Loucy (cell line): ENCODE data around the gene MIPEP.

ENCODE experiments used
- H2AFZ ChIP-seq: fragments of 200-600 bp; sonication (generic); 2 replicates; pipeline ENCODE4 v1.6.0; 2016; ENCODE audit warnings: antibody characterized with exemption, mild to moderate bottlenecking, low read length, moderate library complexity
- H3F3A ChIP-seq: fragments of 200-600 bp; 2 replicates; pipeline ENCODE4 v1.6.0; 2016; ENCODE audit warnings: antibody characterized with exemption, low read depth, mild to moderate bottlenecking
- H3K27me3 ChIP-seq: fragments of 200-600 bp; sonication (generic); 2 replicates; pipeline ENCODE4 v1.6.1; 2014; ENCODE audit warnings: low read length, mild to moderate bottlenecking; ENCODE audit not compliant: insufficient read depth, poor library complexity, severe bottlenecking
- H3K36me3 ChIP-seq: fragments of 200-600 bp; sonication (generic); 2 replicates; pipeline ENCODE4 v1.6.1; 2016; ENCODE audit warnings: low read length; ENCODE audit not compliant: insufficient read depth
- H3K4me1 ChIP-seq: fragments of 200-600 bp; sonication (generic); 2 replicates; pipeline ENCODE4 v1.5.1; 2014; ENCODE audit warnings: low read length, mild to moderate bottlenecking; ENCODE audit not compliant: insufficient read depth, poor library complexity, severe bottlenecking
- H3K4me2 ChIP-seq: fragments of 200-600 bp; sonication (generic); 2 replicates; pipeline ENCODE4 v1.6.0; 2014; ENCODE audit warnings: antibody characterized with exemption, low read length, low read depth, mild to moderate bottlenecking; ENCODE audit not compliant: poor library complexity, severe bottlenecking
- H3K4me3 ChIP-seq: fragments of 200-600 bp; sonication (generic); 2 replicates; pipeline ENCODE4 v1.5.1; 2014; ENCODE audit warnings: low read length, mild to moderate bottlenecking, mixed read lengths; ENCODE audit not compliant: poor library complexity, severe bottlenecking
- H3K79me2 ChIP-seq: fragments of 200-600 bp; sonication (generic); 2 replicates; pipeline ENCODE4 v1.6.1; 2014; ENCODE audit warnings: low read length; ENCODE audit not compliant: insufficient read depth
- H3K9ac ChIP-seq: fragments of 200-600 bp; sonication (generic); 2 replicates; pipeline ENCODE4 v1.6.0; 2014; ENCODE audit warnings: mild to moderate bottlenecking, low read depth, low read length, moderate library complexity; ENCODE audit not compliant: poor library complexity, severe bottlenecking
- H3K9me2 ChIP-seq: fragments of 200-600 bp; sonication (generic); replicated peaks from 2 replicates; pipeline ENCODE4 v1.6.1; 2016; ENCODE audit warnings: low read depth, low read length, mixed read lengths
- H3K9me3 ChIP-seq: fragments of 200-600 bp; sonication (generic); 2 replicates; pipeline ENCODE4 v1.6.1; 2014; ENCODE audit warnings: mild to moderate bottlenecking, antibody characterized with exemption, low read length, low read depth; ENCODE audit not compliant: insufficient read depth
- H4K20me1 ChIP-seq: fragments of 200-600 bp; sonication (generic); 2 replicates; pipeline ENCODE4 v1.6.0; 2014; ENCODE audit warnings: antibody characterized with exemption, low read length, mild to moderate bottlenecking; ENCODE audit not compliant: insufficient read depth, poor library complexity, severe bottlenecking
- CTCF ChIP-seq: fragments of 200-600 bp; sonication (generic); conservative IDR thresholded peaks from 2 replicates; pipeline ENCODE4 v1.5.1; 2014; ENCODE audit warnings: mild to moderate bottlenecking, antibody characterized with exemption, low read length
- EZH2phosphoT487 ChIP-seq: fragments of 200-600 bp; IDR thresholded peaks from 2 replicates; pipeline ENCODE4 v1.6.1; 2018; ENCODE audit warnings: antibody characterized with exemption, mild to moderate bottlenecking, moderate library complexity, borderline replicate concordance

The MIPEP gene

GRCh38 chr13:23856008-23856750 is 33.0 kb downstream of the MIPEP start:
- Histone ChIP-seq H3K79me2 (no peaks in the 10 kb centered on the region), H3K27me3 (no peaks in the 10 kb centered on the region), H4K20me1 (no peaks in the 10 kb centered on the region), H3K9me3 (no peaks in the 10 kb centered on the region), H3K4me1 (peaks cover 11% of the 10 kb centered on the region), H3K4me3 (no peak overlapping the region), H3K9me2 (no peaks in the 10 kb centered on the region), H3K4me2 (no peak overlapping the region), H3F3A (no peaks in the 10 kb centered on the region), H3K36me3 (no peaks in the 10 kb centered on the region), H3K9ac (no peak overlapping the region), H2AFZ (no peak overlapping the region)
- TF ChIP-seq EZH2phosphoT487 (no peak), CTCF (no peak)

- H3K4me2 ChIP-seq = no peak overlapping the region
- no peaks in the 10 kb centered on the region for H3F3A ChIP-seq
- no peaks in the 10 kb centered on the region for H3K36me3 ChIP-seq
- no peaks in the 10 kb centered on the region for H3K9me2 ChIP-seq
- no peaks in the 10 kb centered on the region for H3K9me3 ChIP-seq
- no peaks in the 10 kb centered on the region for H4K20me1 ChIP-seq
- no peak overlapping the region for H2AFZ ChIP-seq
- H3K9ac ChIP-seq = no peak overlapping the region
- no peaks in the 10 kb centered on the region for H3K79me2 ChIP-seq
- no peak overlapping the region for H3K4me3 ChIP-seq
- TF ChIP-seq CTCF = no peak
- H3K4me1 ChIP-seq = peaks cover 17% of the 10 kb centered on the region
- no peaks in the 10 kb centered on the region for H3K27me3 ChIP-seq
Observed at GRCh38 chr13:23855360-23855759, 33.8 kb downstream of the MIPEP start.

- Histone ChIP-seq H3K9me2 (no peaks in the 10 kb centered on the region), H2AFZ (no peak overlapping the region), H4K20me1 (no peaks in the 10 kb centered on the region), H3K27me3 (no peaks in the 10 kb centered on the region), H3K4me1 (peaks cover 36% of the 10 kb centered on the region), H3K79me2 (no peaks in the 10 kb centered on the region), H3K9ac (no peak overlapping the region), H3K36me3 (no peaks in the 10 kb centered on the region), H3K4me3 (no peak overlapping the region), H3F3A (no peaks in the 10 kb centered on the region; the same call in 1 of the 2 replicates), H3K4me2 (no peak overlapping the region), H3K9me3 (no peaks in the 10 kb centered on the region)
- TF ChIP-seq EZH2phosphoT487 (no peak), CTCF (no peak)
Observed at GRCh38 chr13:23852351-23852750, 36.8 kb downstream of the MIPEP start.
